Sciatic nerve (tissue), 2 donors: ENCODE results near the gene PPP1R16B. TPM values are rescaled to one million over a fixed set of nuclear protein-coding genes. Genes with fewer than 3 reads are reported as not detected.

Experiments used
- ATAC-seq: fragments of 200-7000 bp; cut with Tn5 transposase; one replicate; pipeline ENCODE4 v1.9.1; 2020; ENCODE audit warnings: mild to moderate bottlenecking, moderate library complexity
- DNase-seq: peaks from one replicate; pipeline ENCODE4 v3.0.0-alpha.2; 2020; ENCODE audit warnings: low spot score
- intact Hi-C: fragments of 100-400 bp; cut with DNase I; formaldehyde crosslinking; loops from one replicate; pipeline ENCODE4 v1.14.2; 2022
- total RNA-seq: library from RNA; stranded (reverse); fragmentation: NEBNext Ultra II Directional; extraction: Animal tissue kit (Norgen Biotek cat#: 25700); gene quantifications from one replicate; pipeline ENCODE4 v1.2.1, GENCODE V29; 2021
- donor health status: DM: no; HTN: no; CAD: no.
- donor health status: DM: no; HTN: no; CAD: no.

Gene PPP1R16B
- total RNA-seq, 1 donor from 2014 or later: 7.5 TPM

- DNase-seq (no peak), ATAC-seq (no peak)
- intact Hi-C loops: no loop called here
Measured at GRCh38 chr20:38885357-38885756, 79.9 kb downstream of the PPP1R16B start.

- ATAC-seq (peak; percentile 26), DNase-seq (no peak)
- intact Hi-C loops: no loop called here
Measured at GRCh38 chr20:38888059-38888831, 82.7 kb downstream of the PPP1R16B start.

- intact Hi-C loops: no loop called here
- DNase-seq (no peak), ATAC-seq (no peak)
Measured at GRCh38 chr20:38889050-38889449, 83.6 kb downstream of the PPP1R16B start.

GRCh38 chr20:38889792-38890496 lies 84.4 kb downstream of the PPP1R16B start:
- ATAC-seq (no peak), DNase-seq (no peak)
- intact Hi-C loops: no loop called here

GRCh38 chr20:38890497-38890818 lies 85.0 kb downstream of the PPP1R16B start:
- intact Hi-C loops: no loop called here
- no peak for ATAC-seq
- no peak for DNase-seq

GRCh38 chr20:38892091-38892981 lies 86.8 kb downstream of the PPP1R16B start:
- DNase-seq: no peak
- intact Hi-C loops: no loop called here
- ATAC-seq: no peak

- ATAC-seq (no peak), DNase-seq (no peak)
- intact Hi-C loops: no loop called here
Measured at GRCh38 chr20:38893056-38893564, 87.6 kb downstream of the PPP1R16B start.

- DNase-seq (peak; percentile 78), ATAC-seq (peak; percentile 79)
- intact Hi-C loops: no loop called here
Measured at GRCh38 chr20:38893565-38894090, 88.1 kb downstream of the PPP1R16B start.

- DNase-seq: no peak
- intact Hi-C loops: no loop called here
- ATAC-seq: peak; percentile 31
Measured at GRCh38 chr20:38894091-38894847, 88.8 kb downstream of the PPP1R16B start.

- no peak for ATAC-seq
- intact Hi-C loops: no loop called here
- no peak for DNase-seq
Measured at GRCh38 chr20:38895098-38895949, 89.8 kb downstream of the PPP1R16B start.

- DNase-seq (no peak), ATAC-seq (no peak)
- intact Hi-C loops: no loop called here
Measured at GRCh38 chr20:38896009-38896594, 90.6 kb downstream of the PPP1R16B start.

- DNase-seq: no peak
- ATAC-seq: no peak
- intact Hi-C loops: no loop called here
Measured at GRCh38 chr20:38897267-38897666, 91.8 kb downstream of the PPP1R16B start.

GRCh38 chr20:38900606-38901005 lies 95.1 kb downstream of the PPP1R16B start:
- intact Hi-C loops: no loop called here
- DNase-seq (no peak), ATAC-seq (no peak)

GRCh38 chr20:38902601-38903000 lies 97.1 kb downstream of the PPP1R16B start:
- intact Hi-C loops: no loop called here
- no peak for DNase-seq
- ATAC-seq: no peak

GRCh38 chr20:38903335-38903734 lies 97.8 kb downstream of the PPP1R16B start:
- intact Hi-C loops: no loop called here
- DNase-seq (no peak), ATAC-seq (no peak)

GRCh38 chr20:38905375-38905774 lies 99.9 kb downstream of the PPP1R16B start:
- no peak for ATAC-seq
- DNase-seq: no peak
- intact Hi-C loops: no loop called here

- no peak for DNase-seq
Measured at GRCh38 chr20:38907918-38908677, 102.6 kb downstream of the PPP1R16B start.

More at GRCh38 chr20:38907918-38908677, 102.6 kb downstream of the PPP1R16B start:
- no peak for ATAC-seq
- intact Hi-C loops: no loop called here
